ENCODE measurements around the gene PDZD7. TPM values are rescaled to one million over a fixed set of nuclear protein-coding genes. Genes with fewer than 3 reads are reported as not detected.
A peak's percentile ranks its signal among the peaks of the same experiment; 100 is the strongest.
"Not testable (repeated sequence)": the region's sequence is repeated elsewhere in the genome, so short reads cannot be mapped to it uniquely, and the experiment has no call there.

PDZD7 gene
- total RNA-seq, 3 donors from 2014 or later: 0.05 to 0.26 TPM; not detected in 1

GRCh38 chr10:100986623-100986951, 44.3 kb downstream of the PDZD7 start:
- peaks cover 30% of the 10 kb centered on the region for H3K36me3 Mint-ChIP-seq (ENCODE audit: insufficient read depth)

GRCh38 chr10:100985336-100985735, 45.6 kb downstream of the PDZD7 start:
- peaks cover 25% of the 10 kb centered on the region for H3K36me3 Mint-ChIP-seq (ENCODE audit: insufficient read depth)
- ATAC-seq (no peak), DNase-seq (no peak)
- H3K4me3 Mint-ChIP-seq: peak overlapping the region; percentile 90
- peaks cover 31% of the 10 kb centered on the region for H3K4me1 Mint-ChIP-seq (ENCODE audit: low read depth)
- no peaks in the 10 kb centered on the region for H3K9me3 Mint-ChIP-seq
- no peaks in the 10 kb centered on the region for H3K27me3 Mint-ChIP-seq (ENCODE audit: low read depth)

More at GRCh38 chr10:100986623-100986951, 44.3 kb downstream of the PDZD7 start:
- ATAC-seq (no peak), DNase-seq (no peak)
- Mint-ChIP-seq H3K9me3 (no peaks in the 10 kb centered on the region), H3K4me1 (ENCODE audit: low read depth) (peaks cover 37% of the 10 kb centered on the region), H3K27me3 (ENCODE audit: low read depth) (no peaks in the 10 kb centered on the region), H3K4me3 (peak overlapping the region; percentile 90)

- no peaks in the 10 kb centered on the region for H3K27me3 Mint-ChIP-seq (ENCODE audit: low read depth)
- no peaks in the 10 kb centered on the region for H3K9me3 Mint-ChIP-seq
- DNase-seq (no peak), ATAC-seq (no peak)
- peaks cover 25% of the 10 kb centered on the region for H3K36me3 Mint-ChIP-seq (ENCODE audit: insufficient read depth)
- H3K4me3 Mint-ChIP-seq: no peak overlapping the region
- peaks cover 30% of the 10 kb centered on the region for H3K4me1 Mint-ChIP-seq (ENCODE audit: low read depth)
These were observed 46.2 kb downstream of the PDZD7 start for GRCh38 chr10:100984672-100985177.

- Mint-ChIP-seq H3K9me3 (no peaks in the 10 kb centered on the region), H3K27me3 (ENCODE audit: low read depth) (no peaks in the 10 kb centered on the region), H3K36me3 (ENCODE audit: insufficient read depth) (peaks cover 19% of the 10 kb centered on the region), H3K4me3 (no peak overlapping the region), H3K4me1 (ENCODE audit: low read depth) (peaks cover 23% of the 10 kb centered on the region)
- ATAC-seq (no peak), DNase-seq (no peak)
These were observed 46.9 kb downstream of the PDZD7 start for GRCh38 chr10:100983868-100984671.

- Mint-ChIP-seq H3K27me3 (ENCODE audit: low read depth) (no peaks in the 10 kb centered on the region), H3K4me1 (ENCODE audit: low read depth) (peaks cover 21% of the 10 kb centered on the region), H3K36me3 (ENCODE audit: insufficient read depth) (peaks cover 19% of the 10 kb centered on the region), H3K9me3 (no peaks in the 10 kb centered on the region), H3K4me3 (no peak overlapping the region)
- no peak for ATAC-seq
- no peak for DNase-seq
These were observed 47.8 kb downstream of the PDZD7 start for GRCh38 chr10:100982916-100983830.

- H3K4me3 Mint-ChIP-seq: no peak overlapping the region
- DNase-seq (no peak), ATAC-seq (no peak)
- no peaks in the 10 kb centered on the region for H3K27me3 Mint-ChIP-seq (ENCODE audit: low read depth)
- peaks cover 15% of the 10 kb centered on the region for H3K36me3 Mint-ChIP-seq (ENCODE audit: insufficient read depth)
- no peaks in the 10 kb centered on the region for H3K9me3 Mint-ChIP-seq
- H3K4me1 Mint-ChIP-seq (ENCODE audit: low read depth): peaks cover 9% of the 10 kb centered on the region
These were observed 49.7 kb downstream of the PDZD7 start for GRCh38 chr10:100981178-100981772.

- H3K4me3 Mint-ChIP-seq: no peak overlapping the region
- ATAC-seq (no peak), DNase-seq (no peak)
- peaks cover 15% of the 10 kb centered on the region for H3K36me3 Mint-ChIP-seq (ENCODE audit: insufficient read depth)
- H3K4me1 Mint-ChIP-seq (ENCODE audit: low read depth): peaks cover 3% of the 10 kb centered on the region
- no peaks in the 10 kb centered on the region for H3K9me3 Mint-ChIP-seq
- no peaks in the 10 kb centered on the region for H3K27me3 Mint-ChIP-seq (ENCODE audit: low read depth)
These were observed 50.2 kb downstream of the PDZD7 start for GRCh38 chr10:100980711-100981110.

- ATAC-seq: no peak
- H3K27me3 Mint-ChIP-seq (ENCODE audit: low read depth): no peaks in the 10 kb centered on the region
These were observed 50.6 kb downstream of the PDZD7 start for GRCh38 chr10:100980311-100980710.

GRCh38 chr10:100979791-100980272, 51.1 kb downstream of the PDZD7 start:
- no peak for DNase-seq
- H3K4me1 Mint-ChIP-seq (ENCODE audit: low read depth): no peaks in the 10 kb centered on the region
- no peak for ATAC-seq
- H3K4me3 Mint-ChIP-seq: no peak overlapping the region
- no peaks in the 10 kb centered on the region for H3K9me3 Mint-ChIP-seq
- H3K27me3 Mint-ChIP-seq (ENCODE audit: low read depth): no peaks in the 10 kb centered on the region
- peaks cover 15% of the 10 kb centered on the region for H3K36me3 Mint-ChIP-seq (ENCODE audit: insufficient read depth)

More at GRCh38 chr10:100980311-100980710, 50.6 kb downstream of the PDZD7 start:
- Mint-ChIP-seq H3K36me3 (ENCODE audit: insufficient read depth) (peaks cover 15% of the 10 kb centered on the region), H3K4me1 (ENCODE audit: low read depth) (no peaks in the 10 kb centered on the region), H3K4me3 (no peak overlapping the region), H3K9me3 (no peaks in the 10 kb centered on the region)
- DNase-seq: no peak

GRCh38 chr10:100978901-100979195, 52.1 kb downstream of the PDZD7 start:
- peaks cover 12% of the 10 kb centered on the region for H3K36me3 Mint-ChIP-seq (ENCODE audit: insufficient read depth)
- no peak for ATAC-seq
- no peaks in the 10 kb centered on the region for H3K9me3 Mint-ChIP-seq
- no peak overlapping the region for H3K4me3 Mint-ChIP-seq
- no peaks in the 10 kb centered on the region for H3K27me3 Mint-ChIP-seq (ENCODE audit: low read depth)
- no peak for DNase-seq
- no peaks in the 10 kb centered on the region for H3K4me1 Mint-ChIP-seq (ENCODE audit: low read depth)

GRCh38 chr10:100978121-100978900, 52.6 kb downstream of the PDZD7 start:
- Mint-ChIP-seq H3K4me1 (ENCODE audit: low read depth) (no peaks in the 10 kb centered on the region), H3K36me3 (ENCODE audit: insufficient read depth) (peaks cover 12% of the 10 kb centered on the region), H3K4me3 (no peak overlapping the region), H3K27me3 (ENCODE audit: low read depth) (no peaks in the 10 kb centered on the region), H3K9me3 (no peaks in the 10 kb centered on the region)
- DNase-seq: no peak
- no peak for ATAC-seq

GRCh38 chr10:100977436-100977835, 53.5 kb downstream of the PDZD7 start:
- Mint-ChIP-seq H3K27me3 (ENCODE audit: low read depth) (no peaks in the 10 kb centered on the region), H3K9me3 (no peaks in the 10 kb centered on the region), H3K36me3 (ENCODE audit: insufficient read depth) (peaks cover 10% of the 10 kb centered on the region), H3K4me3 (no peak overlapping the region), H3K4me1 (ENCODE audit: low read depth) (no peaks in the 10 kb centered on the region)
- ATAC-seq: no peak
- no peak for DNase-seq

GRCh38 chr10:100976906-100977305, 54.0 kb downstream of the PDZD7 start:
- no peak overlapping the region for H3K4me3 Mint-ChIP-seq
- ATAC-seq: no peak
- peaks cover 8% of the 10 kb centered on the region for H3K36me3 Mint-ChIP-seq (ENCODE audit: insufficient read depth)
- DNase-seq: no peak
- no peaks in the 10 kb centered on the region for H3K27me3 Mint-ChIP-seq (ENCODE audit: low read depth)
- H3K4me1 Mint-ChIP-seq (ENCODE audit: low read depth): no peaks in the 10 kb centered on the region
- H3K9me3 Mint-ChIP-seq: no peaks in the 10 kb centered on the region

GRCh38 chr10:100975397-100975796, 55.5 kb downstream of the PDZD7 start:
- H3K27me3 Mint-ChIP-seq (ENCODE audit: low read depth); H3K4me1 Mint-ChIP-seq (ENCODE audit: low read depth); DNase-seq; ATAC-seq; H3K36me3 Mint-ChIP-seq (ENCODE audit: insufficient read depth); H3K4me3 Mint-ChIP-seq; H3K9me3 Mint-ChIP-seq: not testable (repeated sequence)
